ENCODE data around the gene BUB3.
"Not testable (repeated sequence)": the region's sequence is repeated elsewhere in the genome, so short reads cannot be mapped to it uniquely, and the experiment has no call there.

The BUB3 gene

DNA sequence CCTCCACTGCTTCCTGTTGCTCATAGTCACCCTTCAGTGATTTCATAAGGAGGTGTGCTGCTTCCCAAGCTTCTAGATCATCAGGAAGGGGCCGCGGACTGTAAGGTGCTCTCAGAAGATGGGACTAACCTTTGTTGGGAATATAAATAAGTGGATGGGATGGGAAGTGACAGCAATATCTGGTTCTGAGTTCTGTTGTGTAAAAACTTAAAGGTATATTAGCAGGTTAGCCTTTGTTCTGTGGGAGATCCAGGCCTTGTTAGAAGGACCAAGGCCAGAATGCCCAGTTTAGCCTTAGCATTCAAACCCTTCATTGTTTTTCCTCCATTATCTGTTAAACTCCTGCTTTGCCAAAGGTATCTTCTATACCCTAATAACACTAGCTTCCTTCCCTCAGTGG is 12.4 kb downstream of the BUB3 start:
- Histone ChIP-seq H3K27me3 (ENCODE audit: insufficient read depth, low read depth, severe bottlenecking) (no peaks in the 10 kb centered on the region), H3K36me3 (peaks cover 66% of the 10 kb centered on the region), H3K4me3 (ENCODE audit: low read depth, low read length) (no peak overlapping the region), H3K9me3 (ENCODE audit: severe bottlenecking) (no peaks in the 10 kb centered on the region), H3K27ac (no peak overlapping the region)
- TF ChIP-seq, protein P1, sequence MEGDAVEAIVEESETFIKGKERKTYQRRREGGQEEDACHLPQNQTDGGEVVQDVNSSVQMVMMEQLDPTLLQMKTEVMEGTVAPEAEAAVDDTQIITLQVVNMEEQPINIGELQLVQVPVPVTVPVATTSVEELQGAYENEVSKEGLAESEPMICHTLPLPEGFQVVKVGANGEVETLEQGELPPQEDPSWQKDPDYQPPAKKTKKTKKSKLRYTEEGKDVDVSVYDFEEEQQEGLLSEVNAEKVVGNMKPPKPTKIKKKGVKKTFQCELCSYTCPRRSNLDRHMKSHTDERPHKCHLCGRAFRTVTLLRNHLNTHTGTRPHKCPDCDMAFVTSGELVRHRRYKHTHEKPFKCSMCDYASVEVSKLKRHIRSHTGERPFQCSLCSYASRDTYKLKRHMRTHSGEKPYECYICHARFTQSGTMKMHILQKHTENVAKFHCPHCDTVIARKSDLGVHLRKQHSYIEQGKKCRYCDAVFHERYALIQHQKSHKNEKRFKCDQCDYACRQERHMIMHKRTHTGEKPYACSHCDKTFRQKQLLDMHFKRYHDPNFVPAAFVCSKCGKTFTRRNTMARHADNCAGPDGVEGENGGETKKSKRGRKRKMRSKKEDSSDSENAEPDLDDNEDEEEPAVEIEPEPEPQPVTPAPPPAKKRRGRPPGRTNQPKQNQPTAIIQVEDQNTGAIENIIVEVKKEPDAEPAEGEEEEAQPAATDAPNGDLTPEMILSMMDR (IDR thresholded peaks at IDR 0.05; ENCODE audit: low read depth, low read length), result no peak
- no peak for DNase-seq

DNA sequence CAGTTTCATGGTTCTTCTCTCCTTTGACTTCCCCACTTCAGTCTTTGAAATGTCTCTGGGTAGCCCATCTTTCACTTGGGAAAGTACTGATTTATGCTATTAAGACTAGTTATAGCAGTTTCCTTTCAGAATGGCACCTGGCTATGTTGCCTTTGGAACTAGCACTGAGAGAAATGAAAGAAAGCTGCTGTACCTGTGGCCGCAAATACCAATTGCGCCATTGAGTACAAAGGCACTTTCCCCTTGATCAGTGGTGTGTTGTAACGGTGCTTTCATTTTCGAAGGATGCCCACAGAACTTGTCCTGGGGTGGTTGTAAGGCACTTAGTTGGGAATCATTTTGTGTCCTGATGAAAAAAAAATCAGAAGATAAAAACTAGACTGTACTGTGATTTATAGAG is 16.8 kb downstream of the BUB3 start:
- H3K36me3 ChIP-seq, result peaks cover 35% of the 10 kb centered on the region
- no peaks in the 10 kb centered on the region for H3K27me3 ChIP-seq (ENCODE audit: insufficient read depth, low read depth, severe bottlenecking)
- TF ChIP-seq, protein P1 (IDR thresholded peaks at IDR 0.05; ENCODE audit: low read depth, low read length), result no peak
- no peak overlapping the region for H3K4me3 ChIP-seq (ENCODE audit: low read depth, low read length)
- H3K9me3 ChIP-seq (ENCODE audit: severe bottlenecking), result no peaks in the 10 kb centered on the region
- no peak for DNase-seq
- H3K27ac ChIP-seq, result no peak overlapping the region

DNA sequence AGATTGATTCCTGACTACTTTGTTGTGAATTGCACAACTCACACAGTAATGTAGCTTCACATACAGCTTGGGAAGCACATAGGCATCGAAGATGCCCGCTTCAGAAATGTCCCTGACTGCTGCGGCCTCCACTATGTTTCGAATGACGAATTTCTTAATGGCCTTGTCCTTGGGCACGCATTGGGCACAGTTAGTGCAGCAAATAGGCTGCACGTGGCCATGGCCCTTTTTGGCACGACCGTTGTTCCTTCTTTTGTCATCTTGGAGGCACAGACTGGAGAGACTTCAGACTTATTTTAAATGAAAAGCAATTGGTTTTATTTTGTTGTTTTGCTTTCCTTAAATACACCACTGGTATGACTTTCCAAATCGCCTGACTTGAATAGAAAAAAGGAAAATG is 17.4 kb downstream of the BUB3 start:
- H3K4me3 ChIP-seq (ENCODE audit: low read depth, low read length); H3K9me3 ChIP-seq (ENCODE audit: severe bottlenecking); DNase-seq; H3K27me3 ChIP-seq (ENCODE audit: insufficient read depth, low read depth, severe bottlenecking); H3K27ac ChIP-seq: not testable (repeated sequence)
- peaks cover 29% of the 10 kb centered on the region for H3K36me3 ChIP-seq

DNA sequence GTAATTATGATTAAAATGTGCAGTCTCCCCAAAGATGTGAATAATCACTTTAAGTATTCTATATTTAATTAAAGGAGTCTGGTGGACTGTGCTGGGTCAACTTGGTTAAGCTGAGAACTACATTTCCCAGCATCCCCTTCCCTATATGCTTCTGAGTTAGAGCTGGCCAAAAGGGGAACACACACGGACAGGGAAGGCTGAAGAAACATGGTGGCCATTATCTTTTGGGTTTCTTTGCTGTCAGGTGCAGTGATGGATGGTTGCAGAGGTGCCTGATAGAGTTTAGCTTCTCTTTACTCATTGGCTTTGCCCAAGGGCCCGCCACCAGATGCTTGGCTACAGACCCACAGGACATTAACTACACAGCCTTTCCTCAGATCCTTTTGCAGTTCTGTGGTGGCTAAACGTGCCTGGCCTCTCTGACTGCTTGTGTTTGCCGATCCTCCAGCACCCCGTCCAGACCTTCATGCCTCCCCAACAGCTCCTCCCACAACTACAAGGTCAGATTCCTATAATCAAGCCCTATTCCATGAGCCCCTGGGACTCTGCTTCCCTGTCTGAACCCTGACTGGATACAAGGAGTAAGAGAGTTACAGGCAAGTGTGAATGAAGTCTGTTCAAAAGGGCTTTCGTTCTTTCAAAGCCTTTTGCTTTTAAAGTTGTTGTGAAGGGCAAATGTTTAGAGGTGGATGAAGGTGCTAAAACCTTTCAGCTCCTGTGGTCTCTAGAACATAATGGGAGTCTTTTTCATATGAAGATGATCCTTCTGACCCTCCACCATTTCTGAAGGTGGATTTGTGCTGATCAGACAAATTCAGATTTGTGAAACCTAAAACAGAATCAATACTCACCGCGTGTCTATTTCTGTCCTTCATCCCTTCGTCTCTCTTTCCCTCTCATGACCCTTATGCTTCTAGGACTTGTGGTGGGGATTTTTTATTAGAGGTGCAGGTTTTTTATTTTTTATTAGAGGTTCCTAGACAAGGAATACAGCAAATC is 21.5 kb downstream of the BUB3 start:
- Histone ChIP-seq H3K36me3 (peaks cover 13% of the 10 kb centered on the region), H3K9me3 (ENCODE audit: severe bottlenecking) (no peaks in the 10 kb centered on the region), H3K4me3 (ENCODE audit: low read depth, low read length) (no peak overlapping the region), H3K27me3 (ENCODE audit: insufficient read depth, low read depth, severe bottlenecking) (no peaks in the 10 kb centered on the region), H3K27ac (no peak overlapping the region)
- TF ChIP-seq, protein P1 (IDR thresholded peaks at IDR 0.05; ENCODE audit: low read depth, low read length), result no peak
- DNase-seq, result no peak

DNA sequence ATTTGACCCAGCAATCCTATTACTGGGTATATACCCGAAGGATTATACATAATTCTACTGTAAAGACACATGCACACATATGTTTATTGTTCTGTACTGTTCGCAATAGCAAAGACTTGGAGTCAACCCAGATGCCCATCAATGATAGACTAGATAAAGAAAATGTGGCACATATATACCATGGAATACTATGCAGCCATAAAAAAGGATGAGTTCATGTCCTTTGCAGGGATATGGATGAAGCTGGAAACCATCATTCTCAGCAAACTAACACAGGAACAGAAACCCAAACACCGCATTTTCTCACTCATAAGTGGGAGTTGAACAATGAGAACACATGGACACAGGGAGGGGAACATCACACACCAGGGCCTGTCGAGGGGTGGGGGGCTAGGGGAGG is 24.2 kb downstream of the BUB3 start:
- H3K36me3 ChIP-seq, result peaks cover 13% of the 10 kb centered on the region

DNA sequence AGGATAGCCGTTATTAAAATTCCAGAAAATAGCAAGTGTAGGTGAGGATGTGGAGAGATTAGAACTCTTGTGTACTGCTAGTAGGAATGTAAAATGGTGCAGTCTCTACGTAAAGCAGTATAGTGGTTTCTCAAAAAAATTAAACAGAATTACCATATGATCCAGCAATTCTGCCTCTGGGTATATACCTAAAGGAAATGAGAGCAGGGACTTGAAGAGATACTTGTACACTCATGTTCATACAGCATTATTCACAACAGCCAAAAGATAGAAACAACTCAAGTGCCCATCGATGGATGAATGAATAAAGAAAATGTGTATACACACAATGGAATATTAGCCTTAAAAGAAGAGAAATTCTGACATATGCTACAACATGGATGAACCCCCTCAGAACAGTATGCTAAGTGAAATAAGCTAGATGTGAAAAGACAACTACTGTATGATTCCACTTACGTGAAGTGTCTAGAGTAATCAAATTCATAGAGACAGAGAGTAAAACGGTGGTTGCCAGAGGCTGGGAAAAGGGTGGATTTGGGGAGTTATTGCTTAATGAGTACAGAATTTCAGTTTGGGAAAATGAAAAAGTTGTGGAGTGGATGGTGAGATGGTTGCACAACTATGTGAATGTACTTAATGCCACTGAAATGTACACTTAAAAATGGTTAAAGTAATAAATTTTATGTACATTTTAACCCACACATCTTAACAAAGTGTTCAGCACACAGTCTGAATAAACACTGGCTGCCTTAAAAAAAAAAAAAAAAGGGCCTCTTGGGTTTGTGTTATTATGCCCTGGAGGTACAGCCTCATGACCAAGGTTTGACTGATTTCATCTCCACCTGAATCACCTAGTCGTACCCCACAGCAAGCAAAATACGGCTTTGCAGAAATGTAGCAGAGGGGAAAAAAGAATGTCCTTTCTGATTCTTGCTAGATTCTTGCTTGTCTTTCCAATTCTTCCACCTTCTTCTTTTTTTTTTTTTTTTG is 26.2 kb downstream of the BUB3 start:
- no peak overlapping the region for H3K27ac ChIP-seq
- no peaks in the 10 kb centered on the region for H3K27me3 ChIP-seq (ENCODE audit: insufficient read depth, low read depth, severe bottlenecking)
- H3K9me3 ChIP-seq (ENCODE audit: severe bottlenecking), result no peaks in the 10 kb centered on the region
- TF ChIP-seq, protein P1 (IDR thresholded peaks at IDR 0.05; ENCODE audit: low read depth, low read length), result no peak
- no peak for DNase-seq
- H3K36me3 ChIP-seq, result peaks cover 6% of the 10 kb centered on the region
- no peak overlapping the region for H3K4me3 ChIP-seq (ENCODE audit: low read depth, low read length)

More for the DNA sequence above, 24.2 kb downstream of the BUB3 start:
- DNase-seq; H3K4me3 ChIP-seq (ENCODE audit: low read depth, low read length); H3K27me3 ChIP-seq (ENCODE audit: insufficient read depth, low read depth, severe bottlenecking); H3K9me3 ChIP-seq (ENCODE audit: severe bottlenecking); H3K27ac ChIP-seq: not testable (repeated sequence)

Data from WERI-Rb-1 (cell line).